ENCODE results near the gene PAIP2.
"Not testable (repeated sequence)": the region's sequence is repeated elsewhere in the genome, so short reads cannot be mapped to it uniquely, and the experiment has no call there.

PAIP2 gene

DNA sequence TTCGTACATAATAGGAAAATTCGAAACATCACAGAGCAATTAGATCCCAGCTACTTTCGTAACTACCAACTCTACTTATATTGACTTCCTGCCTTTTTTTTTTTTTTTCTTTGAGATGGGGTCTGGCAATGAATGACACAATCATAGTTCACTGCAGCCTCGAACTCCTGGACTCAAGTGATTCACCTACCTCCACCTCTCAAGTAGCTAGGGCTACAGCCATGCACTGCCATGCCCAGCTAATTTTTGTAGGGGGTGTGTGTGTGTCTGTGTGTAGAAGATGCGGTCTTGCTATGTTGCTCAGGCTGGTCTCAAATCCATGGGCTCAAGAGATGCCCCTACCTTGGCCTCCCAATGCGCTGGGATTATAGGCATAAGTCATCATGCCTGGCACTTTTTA is 5.8 kb upstream of the PAIP2 start:
- no peak for DNase-seq

DNA sequence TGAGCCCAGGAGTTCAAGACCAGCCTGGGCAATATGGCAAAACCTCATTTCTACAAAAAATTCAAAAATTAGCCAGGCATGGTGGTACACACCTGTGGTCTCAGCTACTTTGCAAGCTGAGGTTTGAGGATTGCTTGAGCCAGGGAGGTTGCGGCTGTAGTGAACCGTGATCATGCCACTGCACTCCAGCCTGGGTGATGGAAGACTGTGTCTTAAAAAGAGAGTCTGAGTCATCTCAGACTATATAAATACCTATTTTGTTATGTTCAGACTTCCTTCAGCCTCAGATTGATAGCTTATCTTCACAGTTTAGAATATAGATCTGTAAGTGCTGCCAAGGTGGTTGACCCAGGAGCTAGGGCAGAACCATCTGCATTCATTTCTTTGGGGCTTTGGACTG is 1.6 kb upstream of the PAIP2 start:
- DNase-seq: no peak

DNA sequence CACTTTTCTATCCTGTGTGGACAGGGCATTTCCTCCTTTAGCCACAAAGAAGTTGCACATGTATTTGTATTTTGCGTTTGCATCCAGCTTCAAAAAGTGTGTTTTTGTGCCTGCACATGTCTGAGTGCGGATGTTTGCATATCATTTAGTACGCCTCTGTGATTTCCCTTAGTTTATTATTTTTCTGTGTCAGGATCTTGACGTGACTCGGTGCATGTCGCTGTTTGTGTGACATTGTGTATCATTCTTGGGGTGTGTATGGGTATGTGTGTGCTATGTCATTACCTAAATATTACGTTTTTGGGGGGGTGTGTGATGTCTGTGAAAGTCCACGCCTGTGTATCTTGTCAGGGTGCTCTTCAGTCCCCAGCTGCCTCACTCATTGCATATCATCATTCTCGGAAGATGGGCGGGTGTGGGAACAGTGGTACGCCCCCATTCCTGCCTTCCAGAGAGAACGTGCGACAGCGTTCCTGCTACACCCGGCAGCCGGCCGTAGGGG is 416 bp upstream of the PAIP2 start:
- DNase-seq: no peak

- DNase-seq: no peak
Observed at GRCh38 chr5:139342423-139342723, 719 bp downstream of the PAIP2 start.

GRCh38 chr5:139343476-139343875 is 1.8 kb downstream of the PAIP2 start:
- no peak for DNase-seq

DNA sequence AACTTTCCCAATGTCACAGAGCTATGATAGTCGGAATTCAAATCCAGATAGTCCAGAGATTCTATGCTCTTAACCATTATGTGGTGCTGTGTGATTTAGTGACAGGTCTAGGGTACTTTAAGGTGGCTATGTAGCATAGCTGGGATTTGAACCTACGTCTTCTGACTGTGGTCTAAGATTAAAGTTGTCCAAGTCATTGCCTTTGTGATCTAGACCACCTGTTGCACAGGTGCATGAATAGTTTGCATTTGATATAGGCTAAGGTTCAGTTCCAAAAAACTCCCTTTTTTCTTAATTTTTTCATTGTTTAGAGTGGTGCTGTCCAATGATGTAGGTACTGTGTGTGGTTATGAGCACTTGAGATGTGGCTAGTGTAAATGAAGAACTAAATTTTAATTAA is 2.5 kb downstream of the PAIP2 start:
- DNase-seq: no peak

DNA sequence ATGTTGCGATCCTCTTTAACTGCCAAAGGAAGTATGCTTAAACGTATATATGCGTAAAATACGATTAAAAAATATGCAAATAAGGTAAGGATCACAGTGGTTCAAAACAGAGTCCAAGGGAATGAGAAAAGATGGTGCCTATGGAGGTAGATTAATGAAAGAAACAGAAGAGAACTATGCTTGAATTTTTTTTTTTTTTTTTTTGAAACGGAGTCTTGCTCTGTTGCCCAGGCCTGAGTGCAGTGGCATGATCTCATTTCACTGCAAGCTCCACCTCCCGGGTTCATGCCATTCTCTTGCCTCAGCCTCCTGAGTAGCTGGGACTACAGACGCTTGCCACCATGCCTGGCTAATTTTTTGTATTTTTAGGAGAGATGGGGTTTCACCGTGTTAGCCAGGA is 3.8 kb downstream of the PAIP2 start:
- not testable (repeated sequence) for DNase-seq

GRCh38 chr5:139347863-139348262 is 6.2 kb downstream of the PAIP2 start:
- not testable (repeated sequence) for DNase-seq

- no peak for DNase-seq
Observed at GRCh38 chr5:139354186-139354585, 12.5 kb downstream of the PAIP2 start.

- not testable (repeated sequence) for DNase-seq
Observed at GRCh38 chr5:139355900-139356299, 14.2 kb downstream of the PAIP2 start.

DNA sequence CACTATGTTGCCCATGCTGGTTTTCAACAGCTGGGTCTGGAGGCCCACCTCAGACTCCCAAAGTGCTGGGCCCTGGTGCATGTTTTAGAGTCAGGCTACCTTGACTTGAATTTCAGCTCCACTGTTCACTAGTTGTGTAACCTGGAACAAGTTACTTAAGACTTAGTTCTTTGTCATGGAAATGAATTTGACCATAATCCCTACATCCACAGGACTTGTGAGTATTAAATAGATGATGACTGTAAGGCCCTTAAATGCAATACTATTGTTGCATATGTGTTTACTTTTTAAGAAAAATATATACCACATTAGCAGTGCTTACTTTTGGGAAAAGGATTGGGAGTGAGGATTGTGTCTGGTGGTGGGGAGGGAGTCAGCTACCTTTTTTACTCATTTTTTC is 16.4 kb downstream of the PAIP2 start:
- DNase-seq: no peak

- no peak for DNase-seq
Observed at GRCh38 chr5:139360384-139360783, 18.7 kb downstream of the PAIP2 start.

GRCh38 chr5:139361835-139362429 is 20.3 kb downstream of the PAIP2 start:
- DNase-seq: no peak

GRCh38 chr5:139363937-139364336 is 22.3 kb downstream of the PAIP2 start:
- no peak for DNase-seq

GRCh38 chr5:139364466-139364865 is 22.8 kb downstream of the PAIP2 start:
- no peak for DNase-seq

GRCh38 chr5:139368613-139369012 is 27.0 kb downstream of the PAIP2 start:
- no peak for DNase-seq

DNA sequence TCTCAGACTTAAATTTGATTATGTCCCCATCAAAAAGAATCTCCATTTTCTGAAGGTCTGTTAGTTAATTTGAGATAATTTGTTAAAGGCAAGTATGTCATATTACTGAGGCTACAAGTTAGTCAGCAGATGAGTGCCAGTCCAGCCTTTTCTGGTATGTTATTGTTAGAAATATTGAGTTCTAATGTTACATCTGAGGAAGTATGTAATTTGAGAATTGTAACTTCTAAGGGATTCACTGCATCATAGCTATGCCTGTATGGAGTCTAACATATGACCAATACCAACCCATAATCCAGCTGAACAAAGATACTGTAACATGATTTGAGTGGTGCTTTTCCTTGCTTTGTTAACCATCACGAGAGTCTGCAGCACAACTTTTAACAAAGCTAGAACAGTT is 27.5 kb downstream of the PAIP2 start:
- no peak for DNase-seq

GRCh38 chr5:139371482-139372435 is 30.1 kb downstream of the PAIP2 start:
- DNase-seq: no peak

DNA sequence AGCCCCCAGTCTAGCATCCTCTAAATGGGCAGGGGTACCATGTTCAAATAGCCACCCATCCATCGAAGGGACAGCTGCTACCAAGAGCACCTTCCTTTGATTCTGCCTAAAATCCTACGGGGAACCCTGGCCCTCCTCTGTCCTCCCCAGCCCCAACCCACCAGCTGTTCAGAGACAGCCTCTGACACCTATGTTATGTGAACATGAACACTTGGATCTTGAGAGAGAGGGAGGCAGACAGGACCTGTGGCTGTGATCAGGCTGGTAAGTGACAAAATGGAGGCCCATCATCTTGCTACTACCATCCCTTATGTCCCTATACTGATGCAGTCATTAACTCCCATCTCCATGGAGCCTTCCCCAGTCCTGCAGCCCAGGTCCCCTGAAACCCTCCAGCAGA is 33.3 kb downstream of the PAIP2 start:
- DNase-seq: no peak

DNA sequence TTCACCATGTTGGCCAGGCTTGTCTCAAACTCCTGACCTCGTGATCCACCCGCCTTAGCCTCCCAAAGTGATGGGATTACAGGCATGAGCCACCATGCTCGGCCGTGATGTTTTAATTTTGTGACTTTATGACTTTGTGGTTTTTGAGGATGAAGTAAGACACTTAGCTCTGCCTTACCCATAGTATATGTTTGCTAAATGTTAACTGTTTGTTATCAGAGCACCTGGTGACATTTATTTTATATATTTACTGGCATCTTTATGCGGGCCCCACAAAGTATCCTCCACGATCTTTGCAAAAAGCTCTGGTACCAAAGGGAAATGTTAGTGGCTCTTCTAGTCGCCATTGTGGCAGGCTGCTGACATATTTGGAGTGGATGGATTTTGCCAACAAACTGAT is 34.7 kb downstream of the PAIP2 start:
- DNase-seq: no peak

DNA sequence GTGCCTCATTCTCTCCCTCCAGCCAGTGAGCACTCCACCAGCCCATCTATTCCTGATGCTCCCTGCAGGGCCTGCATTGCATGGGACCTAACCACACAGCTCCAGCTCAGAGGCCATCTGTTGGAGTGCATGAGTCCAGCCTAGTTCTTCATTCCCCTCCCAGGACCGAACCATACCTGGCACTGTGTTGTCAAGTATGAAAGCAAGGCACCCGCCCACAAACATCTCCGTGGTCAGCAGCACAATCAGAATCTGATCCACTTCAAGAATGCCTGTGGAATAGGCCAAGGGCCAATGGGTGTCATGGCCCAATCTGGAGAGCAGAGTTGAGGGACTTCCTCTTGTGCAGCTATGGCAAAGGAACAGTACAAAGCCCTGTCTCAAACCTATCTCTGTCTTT is 35.6 kb downstream of the PAIP2 start:
- no peak for DNase-seq

- DNase-seq: no peak
Observed at GRCh38 chr5:139378101-139378825, 36.6 kb downstream of the PAIP2 start.

DNA sequence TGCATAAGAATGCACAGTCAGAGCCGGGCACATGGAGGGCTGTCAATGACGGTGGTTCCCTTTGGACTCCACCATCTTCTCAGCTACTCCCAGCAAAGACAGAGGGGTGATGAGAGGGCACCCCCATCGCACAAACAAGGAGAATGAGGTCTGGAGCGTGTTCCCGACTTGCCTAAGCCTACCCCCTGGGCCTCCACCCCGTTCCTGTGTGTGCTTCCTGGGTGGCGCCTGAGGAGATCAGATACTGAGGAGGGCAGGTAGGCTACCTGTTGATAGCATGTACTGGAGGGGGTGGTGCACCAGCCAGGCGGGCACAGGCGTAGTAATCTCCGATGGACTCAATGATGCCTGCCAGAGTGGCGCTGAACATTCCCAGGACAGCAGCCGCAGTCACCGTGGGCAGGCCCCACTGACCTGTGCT is 37.3 kb downstream of the PAIP2 start:
- DNase-seq: no peak

Measured in activated CD4-positive, alpha-beta T cell treated with anti-CD3 and anti-CD28 coated beads for 1 hour (primary cell).